GM23338 (cell line): ENCODE results near the gene NEMP2. TPM values are rescaled to one million over a fixed set of nuclear protein-coding genes. Genes with fewer than 3 reads are reported as not detected.

ENCODE experiments used
- ATAC-seq: fragments of 200-7000 bp; cut with Tn5 transposase; 3 replicates; pipeline ENCODE4 v1.9.1; 2020
- DNase-seq: peaks from one replicate; pipeline ENCODE4 v3.0.0-alpha.2; 2015; ENCODE audit warnings: low spot score
- H2AFZ ChIP-seq: fragments of 200-600 bp; sonication (generic); 2 replicates; pipeline ENCODE4 v1.8.0; 2016; ENCODE audit warnings: antibody characterized with exemption, mild to moderate bottlenecking, moderate library complexity
- H3F3A ChIP-seq: fragments of 200-600 bp; sonication (generic); replicated peaks from 2 replicates; pipeline ENCODE4 v1.8.0; 2017; ENCODE audit warnings: antibody characterized with exemption, mixed run types, low read depth
- H3K27ac ChIP-seq: fragments of 200-600 bp; sonication (generic); 2 replicates; pipeline ENCODE4 v1.6.1; 2016; ENCODE audit warnings: low read depth
- H3K27me3 ChIP-seq: fragments of 200-600 bp; sonication (generic); 2 replicates; pipeline ENCODE4 v1.8.0; 2016; ENCODE audit warnings: mild to moderate bottlenecking, mixed run types, moderate library complexity; ENCODE audit not compliant: insufficient read depth
- H3K36me3 ChIP-seq: fragments of 200-600 bp; sonication (generic); 2 replicates; pipeline ENCODE4 v1.8.0; 2016; ENCODE audit warnings: mild to moderate bottlenecking; ENCODE audit not compliant: insufficient read depth
- H3K4me1 ChIP-seq: fragments of 200-600 bp; sonication (generic); 2 replicates; pipeline ENCODE4 v1.8.0; 2016; ENCODE audit warnings: mild to moderate bottlenecking, moderate library complexity; ENCODE audit not compliant: insufficient read depth
- H3K4me2 ChIP-seq: fragments of 200-600 bp; sonication (generic); 2 replicates; pipeline ENCODE4 v1.7.1; 2017; ENCODE audit warnings: mixed run types
- H3K4me3 ChIP-seq: fragments of 200-600 bp; sonication (generic); 2 replicates; pipeline ENCODE4 v1.6.1; 2016; ENCODE audit warnings: mixed run types
- H3K79me2 ChIP-seq: fragments of 200-600 bp; sonication (generic); replicated peaks from 2 replicates; pipeline ENCODE4 v1.8.0; 2017; ENCODE audit warnings: mild to moderate bottlenecking; ENCODE audit not compliant: insufficient read depth
- H3K9me2 ChIP-seq: fragments of 200-600 bp; sonication (generic); 2 replicates; pipeline ENCODE4 v1.8.0; 2017; ENCODE audit not compliant: insufficient read depth
- H4K20me1 ChIP-seq: fragments of 200-600 bp; sonication (generic); replicated peaks from 2 replicates; pipeline ENCODE4 v1.8.0; 2017; ENCODE audit warnings: mild to moderate bottlenecking; ENCODE audit not compliant: insufficient read depth
- H3K27ac Mint-ChIP-seq: 2 replicates; pipeline ENCODE4 v1.8.0; 2020; ENCODE audit warnings: inconsistent platforms, mild to moderate bottlenecking, moderate library complexity, mixed read lengths
- H3K27me3 Mint-ChIP-seq: 3 replicates; pipeline ENCODE4 v1.8.0; 2022; ENCODE audit warnings: low read depth, mild to moderate bottlenecking, moderate library complexity, mixed read lengths, inconsistent platforms; ENCODE audit not compliant: insufficient read depth, poor library complexity
- H3K36me3 Mint-ChIP-seq: 3 replicates; pipeline ENCODE4 v1.8.0; 2021; ENCODE audit warnings: low read depth, mild to moderate bottlenecking, inconsistent platforms, moderate library complexity, mixed read lengths
- H3K4me1 Mint-ChIP-seq: 3 replicates; pipeline ENCODE4 v1.8.0; 2020; ENCODE audit warnings: mild to moderate bottlenecking, inconsistent platforms, mixed read lengths
- H3K4me3 Mint-ChIP-seq: 3 replicates; pipeline ENCODE4 v1.8.0; 2021; ENCODE audit warnings: moderate library complexity, mild to moderate bottlenecking, inconsistent platforms, mixed read lengths
- H3K9me3 Mint-ChIP-seq: 3 replicates; pipeline ENCODE4 v1.8.0; 2020; ENCODE audit warnings: moderate library complexity, mild to moderate bottlenecking, inconsistent platforms, mixed read lengths
- CREB1 ChIP-seq: fragments of 250-450 bp; sonication (Bioruptor Pico); IDR thresholded peaks from 2 replicates; pipeline ENCODE4 v1.5.0; 2020; ENCODE audit warnings: low read depth, mild to moderate bottlenecking, moderate library complexity
- ETS1 ChIP-seq: IDR thresholded peaks from 2 replicates; pipeline ENCODE4 v1.6.1; 2016; ENCODE audit warnings: antibody characterized with exemption
- EZH2 ChIP-seq: fragments of 200-600 bp; sonication (generic); IDR thresholded peaks from one replicate; pipeline ENCODE4 v1.8.0; 2017; ENCODE audit warnings: antibody characterized with exemption, mild to moderate bottlenecking, low read depth; ENCODE audit not compliant: unreplicated experiment
- EZH2phosphoT487 ChIP-seq: fragments of 200-600 bp; sonication (generic); IDR thresholded peaks from one replicate; pipeline ENCODE4 v1.8.1; 2018; ENCODE audit warnings: antibody characterized with exemption; ENCODE audit not compliant: unreplicated experiment
- JUNB ChIP-seq: IDR thresholded peaks from one replicate; pipeline ENCODE4 v1.6.1; 2016; ENCODE audit warnings: antibody characterized with exemption; ENCODE audit not compliant: unreplicated experiment
- POLR2AphosphoS5 ChIP-seq: IDR thresholded peaks from 2 replicates; pipeline ENCODE4 v1.6.1; 2016; ENCODE audit warnings: antibody characterized with exemption, low read depth
- STAT1 ChIP-seq: IDR thresholded peaks from one replicate; pipeline ENCODE4 v1.6.1; 2016; ENCODE audit warnings: antibody characterized with exemption; ENCODE audit not compliant: unreplicated experiment
- ZNF114 ChIP-seq: fragments of 250-450 bp; sonication (Bioruptor Pico); IDR thresholded peaks from 2 replicates; pipeline ENCODE4 v1.5.0; 2020; ENCODE audit warnings: mild to moderate bottlenecking, moderate library complexity
- ZNF331 ChIP-seq: fragments of 250-450 bp; sonication (Bioruptor Pico); IDR thresholded peaks from 2 replicates; pipeline ENCODE4 v1.5.0; 2020; ENCODE audit warnings: low read depth, mild to moderate bottlenecking, moderate library complexity
- ZNF462 ChIP-seq: fragments of 250-450 bp; sonication (Bioruptor Pico); IDR thresholded peaks from 2 replicates; pipeline ENCODE4 v1.5.0; 2020; ENCODE audit warnings: mild to moderate bottlenecking, moderate library complexity
- polyA plus RNA-seq: library from polyadenylated mRNA; unstranded; fragments of >200 nt; fragmentation: Nextera tagmentation; extraction: Ambion mirVana; gene quantifications from 2 replicates; pipeline ENCODE4 v1.2.1, GENCODE V29; 2016
- total RNA-seq: library from RNA; depleted of rRNA; stranded (reverse); fragments of >200 nt; shearing (Covaris generic); gene quantifications from 2 replicates; pipeline ENCODE4 v1.2.3, GENCODE V29; 2014
- TF ChIP-seq, protein P1 (sequence below), 2 experiments: fragments of 200-600 bp in 1 of 2; sonication (generic) in 1 of 2; conservative IDR thresholded peaks; 2 replicates each; pipeline versions ENCODE4 v1.5.1 to v1.6.1; 2016 to 2017; ENCODE audit warnings: antibody characterized with exemption in 2 of 2, low read depth in 2 of 2, mild to moderate bottlenecking in 2 of 2, moderate library complexity in 1 of 2

Gene NEMP2
- total and polyA plus RNA-seq, 2 experiments from 2014 or later: 1.2 to 4.0 TPM

DNA sequence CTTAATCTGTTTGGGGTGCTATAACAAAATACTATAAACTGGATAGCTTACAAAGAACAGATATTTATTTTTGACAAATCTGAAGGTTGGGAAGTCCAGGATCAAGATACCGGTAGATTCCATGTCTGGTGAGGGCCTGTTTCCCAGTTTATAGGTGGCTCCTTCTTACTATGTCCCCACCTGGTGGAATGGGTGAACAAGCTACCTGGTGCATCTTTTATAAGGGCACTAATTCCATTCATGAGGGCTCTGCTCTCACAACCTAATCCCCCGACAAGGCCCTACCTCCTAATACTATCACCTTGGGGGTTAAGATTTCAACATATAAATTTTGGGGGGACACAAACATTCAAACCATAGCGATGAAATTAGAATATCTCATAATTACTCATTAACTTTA is 15.6 kb upstream of the NEMP2 start:
- H3K27me3 ChIP-seq: no peaks in the 10 kb centered on the region
- no peaks in the 10 kb centered on the region for H3K79me2 ChIP-seq
- no peak for TF ChIP-seq STAT1
- TF ChIP-seq, protein P1, sequence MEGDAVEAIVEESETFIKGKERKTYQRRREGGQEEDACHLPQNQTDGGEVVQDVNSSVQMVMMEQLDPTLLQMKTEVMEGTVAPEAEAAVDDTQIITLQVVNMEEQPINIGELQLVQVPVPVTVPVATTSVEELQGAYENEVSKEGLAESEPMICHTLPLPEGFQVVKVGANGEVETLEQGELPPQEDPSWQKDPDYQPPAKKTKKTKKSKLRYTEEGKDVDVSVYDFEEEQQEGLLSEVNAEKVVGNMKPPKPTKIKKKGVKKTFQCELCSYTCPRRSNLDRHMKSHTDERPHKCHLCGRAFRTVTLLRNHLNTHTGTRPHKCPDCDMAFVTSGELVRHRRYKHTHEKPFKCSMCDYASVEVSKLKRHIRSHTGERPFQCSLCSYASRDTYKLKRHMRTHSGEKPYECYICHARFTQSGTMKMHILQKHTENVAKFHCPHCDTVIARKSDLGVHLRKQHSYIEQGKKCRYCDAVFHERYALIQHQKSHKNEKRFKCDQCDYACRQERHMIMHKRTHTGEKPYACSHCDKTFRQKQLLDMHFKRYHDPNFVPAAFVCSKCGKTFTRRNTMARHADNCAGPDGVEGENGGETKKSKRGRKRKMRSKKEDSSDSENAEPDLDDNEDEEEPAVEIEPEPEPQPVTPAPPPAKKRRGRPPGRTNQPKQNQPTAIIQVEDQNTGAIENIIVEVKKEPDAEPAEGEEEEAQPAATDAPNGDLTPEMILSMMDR (conservative IDR thresholded peaks at IDR 0.05; ENCODE audit: low read depth in 2 of 2): peak; percentile 35 to 48; a peak in 3 of 4 replicates
- H3K27ac ChIP-seq: no peak overlapping the region
- Mint-ChIP-seq H3K4me3 (no peak overlapping the region), H3K9me3 (no peaks in the 10 kb centered on the region), H3K27me3 (no peaks in the 10 kb centered on the region), H3K4me1 (peaks cover 5% of the 10 kb centered on the region; the same call in 1 of the 3 replicates), H3K36me3 (no peaks in the 10 kb centered on the region), H3K27ac (no peak overlapping the region)
- no peak overlapping the region for H3K4me3 ChIP-seq
- H3K9me2 ChIP-seq: no peaks in the 10 kb centered on the region
- no peaks in the 10 kb centered on the region for H3K36me3 ChIP-seq
- no peaks in the 10 kb centered on the region for H3F3A ChIP-seq
- peak; percentile 44 for DNase-seq
- H2AFZ ChIP-seq: no peak overlapping the region
- ATAC-seq: peak; percentile 29; the same call in 1 of the 3 replicates
- H3K4me2 ChIP-seq: no peak overlapping the region
- no peaks in the 10 kb centered on the region for H3K4me1 ChIP-seq
- H4K20me1 ChIP-seq: no peaks in the 10 kb centered on the region

GRCh38 chr2:190547886-190548285 is 13.4 kb upstream of the NEMP2 start:
- no peaks in the 10 kb centered on the region for H4K20me1 ChIP-seq
- no peak for ATAC-seq
- H3K4me3 ChIP-seq: no peak overlapping the region
- H2AFZ ChIP-seq: no peak overlapping the region
- no peaks in the 10 kb centered on the region for H3K9me3 Mint-ChIP-seq
- H3K27me3 ChIP-seq: no peaks in the 10 kb centered on the region
- H3K4me1 Mint-ChIP-seq: no peaks in the 10 kb centered on the region
- H3F3A ChIP-seq: no peaks in the 10 kb centered on the region
- H3K4me1 ChIP-seq: no peaks in the 10 kb centered on the region
- H3K79me2 ChIP-seq: no peaks in the 10 kb centered on the region
- DNase-seq: no peak
- H3K36me3 Mint-ChIP-seq: no peaks in the 10 kb centered on the region
- no peak overlapping the region for H3K4me2 ChIP-seq
- no peaks in the 10 kb centered on the region for H3K9me2 ChIP-seq
- H3K27me3 Mint-ChIP-seq: no peaks in the 10 kb centered on the region
- no peak overlapping the region for H3K27ac ChIP-seq
- no peak overlapping the region for H3K27ac Mint-ChIP-seq
- H3K36me3 ChIP-seq: no peaks in the 10 kb centered on the region
- no peak overlapping the region for H3K4me3 Mint-ChIP-seq
- no peak for TF ChIP-seq EZH2phosphoT487
- no peak for TF ChIP-seq CREB1 (CRISPR knock-in tag)
- TF ChIP-seq EZH2: no peak
- no peak for TF ChIP-seq ZNF331 (CRISPR knock-in tag)
- no peak for TF ChIP-seq POLR2AphosphoS5
- TF ChIP-seq, protein P1 (conservative IDR thresholded peaks at IDR 0.05; ENCODE audit: low read depth in 2 of 2): no peak
- TF ChIP-seq JUNB: no peak
- TF ChIP-seq ZNF114 (CRISPR knock-in tag): no peak
- no peak for TF ChIP-seq STAT1
- no peak for TF ChIP-seq ETS1
- TF ChIP-seq ZNF462: no peak
